Transverse colon (tissue), 3 donors: ENCODE results near the gene XRCC5.

Experiments used
- CTCF ChIP-seq, 5 experiments: fragments of 200-600 bp in 3 of 5; fragments of 450-650 bp in 2 of 5; sonication (generic) in 3 of 5; IDR thresholded peaks; 1 replicate in 2 of 5; 2 replicates in 3 of 5; pipeline ENCODE4 v1.5.1; 2016 to 2017; ENCODE audit warnings: antibody characterized with exemption in 5 of 5, inconsistent platforms in 3 of 5, mild to moderate bottlenecking in 2 of 5, moderate library complexity in 1 of 5
- EP300 ChIP-seq: sonication (generic); formaldehyde crosslinking; IDR thresholded peaks from one replicate; pipeline ENCODE4 v1.6.1; 2017; ENCODE audit warnings: antibody characterized with exemption, low read depth
- POLR2A ChIP-seq: fragments of 450-650 bp; IDR thresholded peaks from one replicate; pipeline ENCODE4 v1.6.1; 2016; ENCODE audit warnings: antibody characterized with exemption, mild to moderate bottlenecking, moderate library complexity

GRCh38 chr2:216163518-216163917 is 54.4 kb downstream of the XRCC5 start:
- TF ChIP-seq CTCF (IDR thresholded peaks at IDR 0.05) (no peak), POLR2A (no peak), EP300 (no peak)
